OCI-LY1 (cell line): Measurements from ENCODE around the gene JAM3.

Source experiments
- EZH2 ChIP-seq: fragments of 200-600 bp; sonication (generic), shearing (Covaris generic); IDR thresholded peaks from 2 replicates; pipeline ENCODE4 v1.8.0; 2017; ENCODE audit warnings: borderline replicate concordance, mixed run types, mild to moderate bottlenecking, antibody characterized with exemption, low read length, moderate library complexity, mixed read lengths
- TF ChIP-seq, protein P1 (sequence below): fragments of 200-600 bp; sonication (generic), shearing (Covaris generic); IDR thresholded peaks from 2 replicates; pipeline ENCODE4 v1.5.1; 2017; ENCODE audit warnings: mild to moderate bottlenecking, antibody characterized with exemption, low read length, moderate library complexity, mixed read lengths

DNA sequence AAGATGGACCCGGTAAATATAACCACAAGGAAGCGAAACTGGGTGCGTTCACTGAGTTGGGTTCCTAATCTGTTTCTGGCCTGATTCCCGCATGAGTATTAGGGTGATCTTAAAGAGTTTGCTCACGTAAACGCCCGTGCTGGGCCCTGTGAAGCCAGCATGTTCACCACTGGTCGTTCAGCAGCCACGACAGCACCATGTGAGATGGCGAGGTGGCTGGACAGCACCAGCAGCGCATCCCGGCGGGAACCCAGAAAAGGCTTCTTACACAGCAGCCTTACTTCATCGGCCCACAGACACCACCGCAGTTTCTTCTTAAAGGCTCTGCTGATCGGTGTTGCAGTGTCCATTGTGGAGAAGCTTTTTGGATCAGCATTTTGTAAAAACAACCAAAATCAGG lies 80.5 kb downstream of the JAM3 start:
- TF ChIP-seq, protein P1, sequence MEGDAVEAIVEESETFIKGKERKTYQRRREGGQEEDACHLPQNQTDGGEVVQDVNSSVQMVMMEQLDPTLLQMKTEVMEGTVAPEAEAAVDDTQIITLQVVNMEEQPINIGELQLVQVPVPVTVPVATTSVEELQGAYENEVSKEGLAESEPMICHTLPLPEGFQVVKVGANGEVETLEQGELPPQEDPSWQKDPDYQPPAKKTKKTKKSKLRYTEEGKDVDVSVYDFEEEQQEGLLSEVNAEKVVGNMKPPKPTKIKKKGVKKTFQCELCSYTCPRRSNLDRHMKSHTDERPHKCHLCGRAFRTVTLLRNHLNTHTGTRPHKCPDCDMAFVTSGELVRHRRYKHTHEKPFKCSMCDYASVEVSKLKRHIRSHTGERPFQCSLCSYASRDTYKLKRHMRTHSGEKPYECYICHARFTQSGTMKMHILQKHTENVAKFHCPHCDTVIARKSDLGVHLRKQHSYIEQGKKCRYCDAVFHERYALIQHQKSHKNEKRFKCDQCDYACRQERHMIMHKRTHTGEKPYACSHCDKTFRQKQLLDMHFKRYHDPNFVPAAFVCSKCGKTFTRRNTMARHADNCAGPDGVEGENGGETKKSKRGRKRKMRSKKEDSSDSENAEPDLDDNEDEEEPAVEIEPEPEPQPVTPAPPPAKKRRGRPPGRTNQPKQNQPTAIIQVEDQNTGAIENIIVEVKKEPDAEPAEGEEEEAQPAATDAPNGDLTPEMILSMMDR: no peak
- TF ChIP-seq EZH2: no peak
